Upper lobe of left lung (tissue), 4 donors: ENCODE results near the gene TGFB2.

ENCODE experiments used
- CTCF ChIP-seq, 6 experiments: fragments of 450-650 bp in 4 of 6; fragments of 200-600 bp in 2 of 6; sonication (generic) in 2 of 6; IDR thresholded peaks; one replicate each; pipeline ENCODE4 v1.5.1; 2016 to 2019; ENCODE audit warnings: antibody characterized with exemption in 6 of 6
- POLR2AphosphoS5 ChIP-seq, 2 donors: sonication (generic); formaldehyde crosslinking; IDR thresholded peaks; one replicate each; pipeline ENCODE4 v1.5.1; 2017; ENCODE audit warnings: antibody characterized with exemption in 2 of 2

GRCh38 chr1:218436997-218437396, 91.9 kb downstream of the TGFB2 start:
- TF ChIP-seq CTCF (IDR thresholded peaks at IDR 0.05) (no peak), POLR2AphosphoS5 (IDR thresholded peaks at IDR 0.05) (no peak)
